Stimulated activated CD8-positive, alpha-beta memory T cell treated with anti-CD3 and anti-CD28 coated beads, Interleukin-7, amount 100 ng/mL, for 4 hours (primary cell): ENCODE measurements around the gene TPPP3.

Source experiments
- DNase-seq, 2 donors: peaks; one replicate each; pipeline ENCODE4 v3.0.0-alpha.2; 2020; ENCODE audit warnings: low read depth in 2 of 2

The TPPP3 gene

DNA sequence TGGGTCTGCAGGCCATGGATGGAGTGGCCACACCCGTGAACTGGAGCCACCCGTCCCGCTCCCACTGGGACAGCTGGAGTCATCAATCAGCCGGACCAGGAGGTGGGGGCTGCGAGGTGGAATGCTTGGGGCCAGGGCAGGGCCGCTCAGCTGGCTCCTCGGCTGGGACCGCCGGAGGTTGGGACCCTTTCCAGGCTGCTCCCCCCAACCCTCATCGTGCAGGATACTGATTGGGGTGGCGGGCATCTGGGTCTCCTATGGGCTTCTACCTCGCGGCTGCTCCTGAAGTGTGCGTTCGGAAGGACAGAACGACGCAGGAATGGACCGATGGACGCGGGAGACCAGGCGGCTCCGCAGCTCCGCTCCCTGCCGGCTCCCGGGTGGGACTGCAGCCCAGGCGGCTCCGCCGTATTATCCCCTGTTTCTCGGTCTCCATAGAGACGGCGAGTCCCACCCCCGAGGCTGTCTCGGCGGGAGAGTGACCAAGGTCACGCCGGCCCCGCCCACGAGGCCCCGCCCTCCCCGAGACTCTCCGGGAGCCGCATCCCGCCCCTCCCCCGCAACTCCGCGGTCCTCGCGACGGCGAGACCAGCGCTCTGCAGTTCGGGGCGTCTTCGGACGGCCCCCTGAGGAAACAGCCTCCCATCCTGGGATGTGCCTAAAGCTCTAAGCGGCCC lies at the start of gene TPPP3:
Gene TPPP3 (minus strand): TSS at position 388 of the 677 bp plus-strand sequence. CDS start 2,387 bp downstream, outside the sequence.
- DNase-seq: no peak

DNA sequence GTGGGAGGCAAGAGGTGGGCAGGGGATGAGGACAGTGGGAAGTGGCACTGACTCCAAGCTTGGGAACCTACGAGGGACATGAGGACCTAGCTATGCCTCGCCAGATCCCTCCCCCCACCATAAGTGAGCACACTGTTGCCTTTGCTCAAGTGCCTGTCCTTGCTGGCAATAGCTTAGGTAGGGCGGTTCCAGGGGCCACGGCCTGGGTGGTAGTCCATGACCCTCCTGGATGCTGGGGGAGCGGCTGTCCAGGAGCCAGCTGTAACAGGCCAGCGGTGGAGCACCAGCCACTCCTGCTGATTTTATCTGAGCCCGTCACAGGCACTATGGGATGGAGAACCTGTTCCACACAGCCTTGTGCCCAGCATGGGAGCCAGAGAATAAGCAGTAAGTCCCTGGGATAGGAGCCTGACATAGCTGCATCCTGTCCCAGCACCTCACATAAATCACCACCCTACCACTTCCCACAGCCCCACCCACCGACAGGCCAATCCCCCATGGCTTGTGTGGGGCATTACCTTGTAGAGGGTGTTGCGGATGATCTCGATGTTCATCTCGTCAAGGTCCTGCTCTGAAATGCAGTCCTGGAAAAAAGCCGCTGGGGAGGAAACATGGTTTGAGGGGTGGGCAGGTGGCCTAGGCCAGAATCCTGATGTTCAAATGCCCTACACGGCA lies 49.4 kb upstream of the TPPP3 start:
- no peak for DNase-seq

DNA sequence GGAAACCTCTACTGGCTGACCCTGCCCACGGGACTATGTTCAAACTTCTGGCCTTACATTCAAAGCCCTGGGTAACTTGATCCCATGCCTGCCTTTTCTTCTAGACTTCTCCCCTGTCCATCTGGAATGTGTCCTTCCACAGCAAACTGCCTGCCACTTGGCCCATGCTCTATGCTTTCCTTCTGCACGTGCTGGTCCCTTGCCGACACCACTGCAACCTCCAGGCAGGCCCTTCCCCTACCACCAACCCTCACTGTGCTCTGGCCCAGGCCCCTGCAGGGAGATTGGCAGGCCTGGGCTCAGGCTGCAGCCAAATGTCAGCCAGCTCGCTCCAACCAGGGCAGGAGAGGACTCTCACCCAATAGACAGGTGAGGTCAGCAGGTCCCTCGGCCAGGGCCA lies 48.6 kb upstream of the TPPP3 start:
- DNase-seq: no peak

DNA sequence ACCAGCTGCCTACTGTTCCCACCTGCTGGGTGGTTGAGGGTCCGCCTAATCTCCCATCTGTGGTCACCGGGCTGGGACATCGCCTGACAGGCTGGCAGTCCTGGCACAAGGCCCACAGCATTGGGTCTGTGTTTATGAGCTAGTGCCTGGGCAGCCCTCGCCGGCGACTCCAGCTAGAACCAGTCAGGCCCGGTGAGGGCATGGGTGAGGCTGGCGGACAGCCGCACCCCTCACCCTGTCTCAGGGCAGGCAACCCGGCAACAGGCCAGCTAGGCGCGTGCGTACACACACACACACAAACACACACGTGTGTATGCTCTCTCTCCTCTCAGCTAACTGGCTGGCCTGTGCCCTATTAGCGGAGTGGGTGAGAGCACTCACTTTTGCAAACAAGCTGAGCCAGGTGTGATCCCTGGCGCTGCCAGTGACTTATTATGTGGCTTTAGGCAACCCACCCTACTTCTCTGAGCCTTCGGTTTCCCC lies 48.0 kb upstream of the TPPP3 start:
- no peak for DNase-seq

DNA sequence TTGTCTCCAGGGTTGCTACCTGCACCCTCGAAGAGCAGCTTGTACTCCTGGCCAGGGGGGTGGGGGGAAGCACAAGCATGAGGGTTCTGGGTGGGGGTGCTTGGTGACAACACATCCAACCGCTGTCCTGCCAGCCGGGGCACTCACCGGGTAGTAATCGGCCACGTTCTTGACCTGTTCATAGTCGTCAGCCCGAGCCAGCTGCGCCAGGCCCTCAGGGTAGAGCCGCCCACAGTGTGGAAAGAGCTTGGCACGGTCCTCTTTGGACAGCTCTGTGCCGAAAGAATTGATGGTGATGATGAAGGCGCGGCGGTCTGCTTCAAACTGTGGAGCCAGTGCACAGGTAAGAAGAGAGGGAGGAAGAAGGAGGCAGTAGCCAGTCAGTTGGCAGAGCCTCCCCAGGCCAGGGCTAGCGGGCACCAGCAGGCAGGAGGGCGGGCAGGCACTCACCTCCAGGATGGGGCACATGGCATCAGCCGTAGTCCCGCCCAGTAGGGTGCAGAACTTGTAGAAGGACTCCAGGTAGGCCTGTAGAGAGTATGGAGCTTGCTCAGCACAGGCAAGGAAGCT lies 45.6 kb upstream of the TPPP3 start:
- no peak for DNase-seq

DNA sequence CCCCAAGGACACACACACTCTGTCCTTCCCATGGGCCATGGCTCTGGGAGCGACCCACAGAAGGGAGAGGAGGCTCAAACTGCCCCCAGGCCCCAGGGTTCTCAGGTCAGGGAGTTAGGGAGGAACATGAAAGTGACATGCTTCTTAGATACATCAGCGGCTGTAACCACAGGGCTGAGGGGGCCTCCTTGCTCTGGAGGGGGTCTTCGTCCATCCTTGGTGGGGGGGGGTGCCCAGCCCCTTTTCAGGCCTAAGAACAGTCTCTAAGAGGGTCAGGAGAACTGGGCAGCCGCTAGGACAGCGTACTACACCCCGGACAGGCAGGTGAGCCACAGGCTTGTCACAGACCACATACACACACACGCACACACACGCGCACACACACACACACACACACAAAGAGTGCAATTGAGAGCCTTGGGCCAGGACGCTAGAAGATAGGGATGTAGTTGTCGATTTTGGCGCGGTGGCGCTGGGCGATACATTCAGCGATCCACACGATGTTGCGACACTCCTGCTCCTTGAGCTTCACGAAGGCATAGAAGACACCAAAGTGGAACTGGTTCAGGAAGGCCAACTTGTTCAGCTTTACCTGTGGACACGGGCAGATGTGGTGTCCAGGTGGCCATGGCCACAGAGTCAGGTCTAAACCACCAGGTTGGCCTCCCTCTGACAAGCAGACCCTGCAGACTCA lies 44.9 kb upstream of the TPPP3 start:
- no peak for DNase-seq

DNA sequence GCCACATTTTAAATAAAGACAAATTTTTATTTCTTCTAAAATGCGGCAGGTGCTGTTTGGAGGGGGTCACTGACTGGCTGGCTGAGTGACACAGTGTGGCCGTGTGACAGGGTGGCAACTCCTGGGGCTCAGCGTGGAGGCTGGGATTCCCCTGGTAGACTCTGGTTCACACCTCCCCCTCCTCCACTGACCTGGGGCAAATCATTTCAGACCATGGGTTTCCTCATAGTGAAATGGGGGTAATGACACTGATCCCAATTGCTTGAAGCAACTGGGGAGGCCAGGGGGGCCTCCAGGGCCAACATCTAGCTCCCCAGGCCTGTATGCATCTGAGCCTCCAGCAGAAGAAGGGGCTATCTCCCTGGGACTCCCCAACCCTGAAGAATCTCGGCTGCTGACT lies 44.2 kb upstream of the TPPP3 start:
- DNase-seq: no peak

DNA sequence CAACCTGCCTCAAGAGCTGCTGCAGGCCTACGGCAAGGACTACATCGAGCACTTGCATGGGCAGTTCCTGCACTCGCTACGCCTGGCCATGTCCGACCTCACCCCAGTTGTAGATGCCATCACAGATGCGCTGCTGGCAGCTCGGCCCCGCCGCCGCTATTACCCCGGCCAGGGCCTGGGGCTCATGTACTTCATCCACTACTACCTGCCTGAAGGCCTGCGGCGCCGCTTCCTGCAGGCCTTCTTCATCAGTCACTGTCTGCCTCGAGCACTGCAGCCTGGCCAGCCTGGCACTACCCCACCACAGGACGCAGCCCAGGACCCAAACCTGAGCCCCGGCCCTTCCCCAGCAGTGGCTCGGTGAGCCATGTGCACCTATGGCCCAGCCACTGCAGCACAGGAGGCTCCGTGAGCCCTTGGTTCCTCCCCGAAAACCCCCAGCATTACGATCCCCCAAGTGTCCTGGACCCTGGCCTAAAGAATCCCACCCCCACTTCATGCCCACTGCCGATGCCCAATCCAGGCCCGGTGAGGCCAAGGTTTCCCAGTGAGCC lies 43.4 kb upstream of the TPPP3 start:
- no peak for DNase-seq

DNA sequence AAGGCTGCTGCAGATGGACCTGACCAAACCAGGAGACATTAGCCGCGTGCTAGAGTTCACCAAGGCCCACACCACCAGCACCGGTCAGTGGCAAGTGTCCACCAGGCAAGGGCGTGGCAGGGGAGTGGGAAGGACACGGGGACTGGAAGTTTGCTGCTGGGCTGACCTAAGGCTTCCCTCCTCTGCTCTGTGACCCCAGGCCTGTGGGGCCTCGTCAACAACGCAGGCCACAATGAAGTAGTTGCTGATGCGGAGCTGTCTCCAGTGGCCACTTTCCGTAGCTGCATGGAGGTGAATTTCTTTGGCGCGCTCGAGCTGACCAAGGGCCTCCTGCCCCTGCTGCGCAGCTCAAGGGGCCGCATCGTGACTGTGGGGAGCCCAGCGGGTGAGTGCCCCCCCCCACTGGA lies 42.5 kb upstream of the TPPP3 start:
- DNase-seq: no peak

DNA sequence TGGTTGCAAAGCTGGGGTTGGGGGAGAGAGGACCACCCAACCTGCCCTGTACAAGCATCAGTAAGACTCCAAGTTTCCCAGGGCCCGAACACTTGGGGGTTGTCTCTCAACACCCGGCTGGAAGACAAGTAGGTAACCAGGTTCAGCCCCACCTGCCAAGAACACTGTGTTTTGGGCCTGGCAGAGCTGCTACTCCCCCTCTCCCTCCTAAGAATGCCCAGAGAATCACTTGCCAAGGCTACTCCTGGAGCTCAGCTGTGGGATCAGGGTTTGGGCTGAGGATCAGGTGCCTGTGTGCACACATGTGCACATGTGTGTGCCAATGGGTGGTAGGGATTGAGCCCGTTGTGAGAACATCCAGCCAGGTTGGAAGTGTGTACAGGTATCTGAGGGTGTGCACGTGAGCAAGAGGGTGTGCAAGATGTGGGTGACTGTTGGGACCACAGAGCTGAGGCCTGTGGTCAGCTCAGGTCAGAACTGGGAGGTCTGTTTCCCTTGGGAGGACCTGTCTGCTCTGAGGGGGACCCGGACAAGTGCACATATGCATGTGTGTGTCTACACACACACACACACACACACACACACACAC lies 39.9 kb upstream of the TPPP3 start:
- no peak for DNase-seq

DNA sequence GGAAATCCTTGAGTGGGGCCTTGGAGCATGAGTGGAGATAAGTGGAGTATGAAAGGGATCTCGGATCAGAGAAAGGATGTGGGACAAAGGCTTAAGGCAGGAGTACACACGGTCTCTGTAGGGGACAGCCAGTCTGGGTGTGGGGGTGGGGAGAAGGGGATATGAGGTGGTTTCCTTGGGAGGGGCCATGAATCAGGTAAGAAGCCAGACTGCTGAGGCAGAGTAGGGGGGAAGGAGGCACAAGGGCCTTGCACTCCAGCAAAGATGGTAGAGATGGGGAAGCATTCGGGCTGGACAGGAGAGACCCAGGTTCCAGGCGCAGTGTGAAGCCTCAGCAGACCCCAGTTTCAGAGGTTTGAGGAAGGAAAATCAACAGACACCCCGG lies 39.2 kb upstream of the TPPP3 start:
- no peak for DNase-seq

DNA sequence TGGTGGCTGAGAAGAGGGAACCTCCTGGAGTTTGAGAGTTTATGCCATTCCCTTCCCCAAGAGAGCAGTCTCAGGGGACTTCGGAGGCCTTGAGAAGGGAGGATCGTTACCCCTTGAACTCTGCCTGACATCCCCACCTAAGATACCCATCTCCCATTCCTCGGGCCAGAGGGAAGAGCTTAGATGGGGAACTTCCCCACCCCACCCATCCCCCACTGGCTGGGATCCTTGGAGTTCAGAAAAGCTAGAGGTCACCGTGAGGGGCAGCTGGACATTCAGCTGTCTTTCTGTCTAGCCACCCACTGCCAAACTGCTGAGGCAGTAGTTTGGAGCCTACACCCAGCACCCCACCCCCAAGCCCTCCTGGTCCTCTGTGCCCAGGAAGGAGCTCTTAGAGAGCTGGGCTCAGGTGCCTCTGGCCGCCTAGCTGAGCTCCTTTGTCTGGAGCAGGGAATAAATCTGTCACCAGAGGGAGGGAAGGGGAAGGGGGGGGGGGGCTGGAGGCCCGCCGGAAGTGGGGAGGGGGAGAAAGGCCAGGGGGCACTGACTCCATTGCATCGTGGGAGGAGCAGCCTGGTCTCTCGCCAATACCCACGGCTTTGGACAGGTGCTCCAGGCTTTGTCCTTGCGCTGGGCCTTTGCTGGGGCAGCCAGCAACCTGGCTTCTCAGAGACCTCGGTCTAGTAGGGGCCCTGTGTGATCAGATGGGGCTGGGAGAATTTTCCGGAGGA lies 38.6 kb upstream of the TPPP3 start:
- no peak for DNase-seq

DNA sequence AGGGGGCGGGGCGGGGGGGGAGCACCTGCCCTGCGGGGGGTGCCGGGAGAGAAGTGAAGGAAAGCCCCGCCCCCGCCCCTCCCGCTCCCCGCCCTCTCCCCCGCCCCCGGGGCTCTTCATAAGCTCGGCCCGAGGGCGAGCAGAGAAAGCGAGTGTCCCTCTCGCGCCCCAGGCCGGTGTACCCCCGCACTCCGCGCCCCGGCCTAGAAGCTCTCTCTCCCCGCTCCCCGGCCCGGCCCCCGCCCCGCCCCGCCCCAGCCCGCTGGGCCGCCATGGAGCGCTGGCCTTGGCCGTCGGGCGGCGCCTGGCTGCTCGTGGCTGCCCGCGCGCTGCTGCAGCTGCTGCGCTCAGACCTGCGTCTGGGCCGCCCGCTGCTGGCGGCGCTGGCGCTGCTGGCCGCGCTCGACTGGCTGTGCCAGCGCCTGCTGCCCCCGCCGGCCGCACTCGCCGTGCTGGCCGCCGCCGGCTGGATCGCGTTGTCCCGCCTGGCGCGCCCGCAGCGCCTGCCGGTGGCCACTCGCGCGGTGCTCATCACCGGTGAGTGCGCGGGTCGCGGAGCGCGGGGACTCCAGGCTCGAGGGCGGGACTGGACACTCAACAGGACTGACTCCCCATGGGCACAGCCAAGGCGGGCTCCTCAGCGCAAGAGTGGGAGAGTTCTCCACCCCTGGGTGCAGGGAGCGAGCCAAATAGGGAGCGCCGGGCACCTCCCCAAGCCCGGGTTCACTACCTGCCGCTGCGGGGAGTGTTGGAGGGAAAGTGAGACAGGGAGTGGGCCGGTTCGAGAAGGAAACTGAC lies 37.9 kb upstream of the TPPP3 start, which contains the start of gene HSD11B2:
Gene HSD11B2 (plus strand): TSS at position 145 of the 798 bp plus-strand sequence. CDS start 128 bp downstream, at position 273.
- DNase-seq: peak in 1 of 2 donors; percentile 10

DNA sequence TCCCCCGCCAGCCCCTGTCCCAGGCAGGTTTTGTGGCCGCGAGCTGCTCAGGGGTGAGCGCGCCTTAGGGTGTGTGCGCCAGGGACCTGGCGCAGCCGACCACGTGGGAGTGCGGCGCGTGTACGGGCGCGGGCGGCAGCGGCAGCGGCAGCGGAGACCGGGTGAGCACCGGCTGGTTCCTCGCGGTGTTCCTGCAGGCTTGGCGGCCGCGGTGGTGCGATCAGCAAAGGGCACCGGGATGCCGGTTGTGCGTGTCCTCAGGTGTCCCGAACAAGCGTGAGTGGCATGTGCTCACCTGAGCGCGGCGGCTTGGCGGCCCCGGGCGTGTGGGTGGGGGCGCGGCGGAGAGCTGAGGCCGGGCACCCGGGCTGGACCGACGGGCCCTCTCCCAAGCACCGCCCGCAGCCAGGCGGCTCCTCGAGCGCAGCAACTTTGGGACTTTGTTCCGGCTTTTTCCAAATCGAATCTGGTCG lies 37.2 kb upstream of the TPPP3 start:
- DNase-seq: peak; percentile 7 to 19

DNA sequence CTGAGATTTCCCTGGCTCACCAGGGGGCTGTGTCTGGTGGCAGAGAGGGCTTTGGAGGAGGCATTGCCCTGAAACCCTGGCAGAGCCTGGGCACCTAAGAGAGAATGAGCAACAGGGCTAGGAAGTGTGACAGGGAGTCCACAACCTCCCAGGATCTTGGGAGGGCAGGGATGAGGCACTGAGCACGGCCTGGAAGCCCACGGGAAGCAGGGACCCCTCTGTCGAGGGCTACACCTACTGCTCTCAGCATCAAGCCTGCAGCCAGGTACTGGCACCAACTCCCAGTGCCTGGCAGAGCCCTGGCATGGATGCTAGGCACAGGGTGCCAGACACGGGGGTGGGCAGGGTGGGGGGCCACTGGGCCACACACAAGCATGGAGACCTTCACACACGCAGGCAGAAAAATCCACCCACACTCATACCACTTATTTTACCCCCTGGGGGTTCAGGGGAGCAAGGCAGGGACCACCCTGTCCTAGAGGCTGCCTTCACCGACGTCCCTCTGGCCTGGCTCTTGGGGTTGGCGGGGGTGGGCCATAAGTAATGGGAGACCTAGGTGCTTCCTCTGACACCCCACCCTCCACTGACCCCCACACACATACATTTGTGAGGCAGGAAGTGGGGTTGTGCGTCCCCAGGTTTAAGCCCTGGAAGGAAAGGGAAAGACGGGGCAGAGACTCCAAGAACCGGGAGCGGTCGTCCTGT lies 36.7 kb upstream of the TPPP3 start:
- DNase-seq: no peak

DNA sequence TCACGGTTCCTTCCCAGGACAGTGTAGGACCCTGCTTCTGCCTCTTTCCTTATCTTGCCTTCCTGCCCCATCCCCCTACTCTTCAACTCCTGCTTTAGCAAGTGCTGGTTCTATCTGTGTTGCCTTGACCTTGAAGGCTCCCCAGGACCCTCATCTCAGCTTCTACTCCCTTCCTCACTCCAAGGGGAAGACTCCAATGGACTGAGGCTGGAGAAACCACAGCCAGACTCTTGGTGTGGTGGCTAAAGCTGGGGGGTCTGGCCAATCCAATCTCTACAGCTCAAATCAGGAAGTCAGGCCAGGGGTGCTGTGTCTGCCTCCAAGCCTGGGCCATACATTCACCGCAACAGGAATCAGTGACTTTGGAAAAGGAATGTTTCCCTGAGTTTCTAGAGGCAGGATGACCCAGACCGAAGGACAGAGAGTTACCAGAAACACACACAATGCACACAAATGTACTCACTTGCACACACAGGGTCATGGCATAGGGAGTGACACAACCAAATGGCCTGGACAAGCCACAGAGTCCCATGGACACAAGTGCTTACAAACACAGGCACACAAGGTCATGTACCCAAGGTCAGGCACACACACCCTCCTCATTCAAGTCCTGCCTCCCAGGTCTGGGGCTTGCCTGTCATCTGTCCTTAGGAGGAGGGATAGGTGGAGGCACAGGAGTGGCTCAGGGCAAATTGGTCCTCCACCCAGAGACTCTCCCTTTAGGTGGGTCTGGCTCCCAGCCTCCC lies 35.9 kb upstream of the TPPP3 start:
- no peak for DNase-seq

DNA sequence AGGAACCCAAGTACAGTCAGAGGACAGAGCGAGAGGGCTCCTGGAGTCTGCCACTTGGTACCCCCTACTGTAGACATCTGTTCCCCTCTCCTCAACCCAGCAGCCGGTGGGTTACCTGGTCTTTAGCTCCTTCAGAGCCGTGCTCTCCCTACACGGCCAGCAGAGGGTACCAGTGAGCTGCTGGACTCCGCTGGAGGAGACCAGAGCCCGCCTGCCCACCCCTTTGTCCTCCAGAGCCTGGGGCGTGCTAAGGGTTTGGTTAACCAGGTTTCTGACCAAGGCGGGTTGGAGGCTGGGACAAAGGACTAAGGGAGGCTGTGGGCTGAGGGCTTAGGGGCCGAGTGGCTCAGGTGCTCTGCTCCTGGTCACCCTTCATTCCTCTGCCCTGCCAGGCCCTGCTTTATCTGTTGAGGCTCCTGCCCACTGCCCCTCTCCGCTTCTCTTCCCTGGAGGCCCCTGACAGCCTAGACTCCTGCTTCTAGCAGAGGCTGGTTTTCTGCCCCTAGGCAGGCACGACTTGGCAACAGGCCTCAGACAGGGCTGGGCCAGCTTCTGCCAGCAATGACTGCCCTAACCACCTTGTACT lies 34.9 kb upstream of the TPPP3 start:
- DNase-seq: peak in 1 of 2 donors; percentile 31

DNA sequence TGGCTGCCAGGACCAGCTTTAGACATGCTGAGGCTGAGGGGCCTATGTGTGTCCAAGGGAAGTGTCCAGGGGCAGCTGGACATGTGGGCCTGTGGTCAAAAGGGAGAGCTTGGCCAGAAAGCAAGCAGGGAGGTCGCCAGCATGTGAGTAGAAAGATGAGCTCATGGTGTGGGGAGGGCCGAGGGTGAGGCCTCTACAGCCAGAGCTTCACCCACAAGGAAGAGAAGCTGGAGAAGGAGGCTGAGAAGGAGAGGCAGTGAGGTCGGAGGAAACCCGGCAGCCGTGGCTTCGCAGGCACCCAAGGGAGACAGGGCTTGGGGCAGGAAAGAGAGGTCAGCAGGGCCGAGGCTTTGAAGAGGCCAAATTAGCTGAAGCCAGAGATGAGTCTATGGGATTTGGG lies 33.7 kb upstream of the TPPP3 start:
- no peak for DNase-seq
